SK-N-MC (cell line): ENCODE data around the gene SLC25A24.

Source experiments
- EZH2 ChIP-seq: fragments of 200-600 bp; sonication (generic); IDR thresholded peaks from one replicate; pipeline ENCODE4 v1.6.1; 2017; ENCODE audit warnings: antibody characterized with exemption
- POLR2AphosphoS5 ChIP-seq: IDR thresholded peaks from 2 replicates; pipeline ENCODE4 v1.6.1; 2012; ENCODE audit warnings: mild to moderate bottlenecking, low read depth, low read length, borderline replicate concordance

DNA sequence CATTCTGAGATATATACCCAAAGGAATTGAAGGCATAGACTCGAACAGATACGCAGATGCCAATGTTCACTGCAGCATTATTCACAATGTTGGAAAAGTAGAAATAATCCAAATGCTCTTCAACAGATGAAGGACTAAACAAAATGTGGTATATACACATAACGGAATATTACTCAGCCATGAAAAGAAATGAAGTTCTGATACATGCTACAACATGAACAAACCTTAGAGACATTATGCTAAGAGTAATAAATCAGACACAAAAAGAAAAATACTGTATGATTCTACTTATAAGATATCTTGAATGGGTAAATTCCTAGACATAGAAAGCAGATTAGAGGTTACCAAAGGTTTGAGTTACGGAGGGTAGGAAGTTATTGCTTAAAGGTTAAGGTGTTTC, 57.9 kb downstream of the SLC25A24 start:
- no peak for TF ChIP-seq POLR2AphosphoS5
- no peak for TF ChIP-seq EZH2
